ENCODE measurements around the gene CCDC183.

CCDC183 gene

GRCh38 chr9:136808075-136808805 lies 12.1 kb downstream of the CCDC183 start:
- TF ChIP-seq MYC (IDR thresholded peaks at IDR 0.05; ENCODE audit: low read depth, low read length): no peak
- no peak for TF ChIP-seq CTCF (IDR thresholded peaks at IDR 0.05; ENCODE audit: low read depth, low read length)
- TF ChIP-seq POLR2A (IDR thresholded peaks at IDR 0.05; ENCODE audit: extremely low read depth, insufficient read length): no peak
- TF ChIP-seq MAX (IDR thresholded peaks at IDR 0.05; ENCODE audit: low read depth, low read length): no peak
- H3K4me3 ChIP-seq (ENCODE audit: low read depth, low read length): peak overlapping the region; percentile 67
- peak; percentile 39 for DNase-seq (ENCODE audit: low read depth)

- H3K4me3 ChIP-seq (ENCODE audit: low read depth, low read length): peak overlapping the region; percentile 67
- DNase-seq (ENCODE audit: low read depth): peak; percentile 42
- no peak for TF ChIP-seq POLR2A (IDR thresholded peaks at IDR 0.05; ENCODE audit: extremely low read depth, insufficient read length)
- TF ChIP-seq MAX (IDR thresholded peaks at IDR 0.05; ENCODE audit: low read depth, low read length): no peak
Observed at GRCh38 chr9:136808806-136809158, 12.6 kb downstream of the CCDC183 start.

GRCh38 chr9:136814725-136815421 lies 18.7 kb downstream of the CCDC183 start:
- TF ChIP-seq MYC (IDR thresholded peaks at IDR 0.05; ENCODE audit: low read depth, low read length) (no peak), POLR2A (IDR thresholded peaks at IDR 0.05; ENCODE audit: extremely low read depth, insufficient read length) (no peak), MAX (IDR thresholded peaks at IDR 0.05; ENCODE audit: low read depth, low read length) (no peak), CTCF (IDR thresholded peaks at IDR 0.05; ENCODE audit: low read depth, low read length) (no peak)
- no peak overlapping the region for H3K4me3 ChIP-seq (ENCODE audit: low read depth, low read length)
- DNase-seq (ENCODE audit: low read depth): no peak

GRCh38 chr9:136815422-136815782 lies 19.3 kb downstream of the CCDC183 start:
- TF ChIP-seq POLR2A (IDR thresholded peaks at IDR 0.05; ENCODE audit: extremely low read depth, insufficient read length): no peak
- no peak for TF ChIP-seq MAX (IDR thresholded peaks at IDR 0.05; ENCODE audit: low read depth, low read length)
- no peak for TF ChIP-seq CTCF (IDR thresholded peaks at IDR 0.05; ENCODE audit: low read depth, low read length)
- TF ChIP-seq MYC (IDR thresholded peaks at IDR 0.05; ENCODE audit: low read depth, low read length): no peak
- no peak for DNase-seq (ENCODE audit: low read depth)
- H3K4me3 ChIP-seq (ENCODE audit: low read depth, low read length): no peak overlapping the region

- no peak for DNase-seq (ENCODE audit: low read depth)
- TF ChIP-seq MAX (IDR thresholded peaks at IDR 0.05; ENCODE audit: low read depth, low read length) (no peak), POLR2A (IDR thresholded peaks at IDR 0.05; ENCODE audit: extremely low read depth, insufficient read length) (no peak)
- H3K4me3 ChIP-seq (ENCODE audit: low read depth, low read length): no peak overlapping the region
Observed at GRCh38 chr9:136820971-136821825, 25.1 kb downstream of the CCDC183 start.

GRCh38 chr9:136821826-136822544 lies 25.8 kb downstream of the CCDC183 start:
- TF ChIP-seq MYC (IDR thresholded peaks at IDR 0.05; ENCODE audit: low read depth, low read length) (no peak), MAX (IDR thresholded peaks at IDR 0.05; ENCODE audit: low read depth, low read length) (no peak), CTCF (IDR thresholded peaks at IDR 0.05; ENCODE audit: low read depth, low read length) (no peak), POLR2A (IDR thresholded peaks at IDR 0.05; ENCODE audit: extremely low read depth, insufficient read length) (no peak)
- H3K4me3 ChIP-seq (ENCODE audit: low read depth, low read length): no peak overlapping the region
- DNase-seq (ENCODE audit: low read depth): no peak
